OCI-LY7 (cell line): ENCODE data around the gene CCDC92B.

Experiments
- EZH2phosphoT487 ChIP-seq: fragments of 200-600 bp; sonication (generic); IDR thresholded peaks from 2 replicates; pipeline ENCODE4 v1.6.1; 2018; ENCODE audit warnings: low read depth, borderline replicate concordance, mild to moderate bottlenecking, mixed run types, antibody characterized with exemption, low read length, moderate library complexity, mixed read lengths
- TF ChIP-seq, protein P1 (sequence below): fragments of 200-600 bp; sonication (generic); conservative IDR thresholded peaks from 2 replicates; pipeline ENCODE4 v1.5.1; 2014; ENCODE audit warnings: mild to moderate bottlenecking, antibody characterized with exemption, low read length, moderate library complexity, mixed read lengths

DNA sequence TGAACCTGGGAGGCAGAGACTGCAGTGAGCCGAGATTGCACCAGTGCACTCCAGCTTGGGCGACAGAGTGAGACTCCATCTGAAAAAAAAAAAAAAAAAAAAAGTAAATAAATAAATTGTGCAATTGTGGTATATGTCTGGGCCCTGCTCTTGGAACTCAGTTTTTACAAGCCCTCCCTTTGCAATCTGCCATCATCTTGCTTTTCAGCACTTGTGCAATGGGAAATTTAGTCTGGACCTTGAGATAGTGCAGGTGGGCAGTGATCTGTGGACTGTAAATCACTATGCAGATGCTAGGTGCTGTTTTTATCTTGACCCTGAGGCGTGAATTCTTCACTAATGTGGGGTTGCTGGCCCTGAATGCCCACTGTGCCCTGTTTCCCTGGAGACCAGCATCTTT lies 40.2 kb upstream of the CCDC92B start:
- TF ChIP-seq, protein P1, sequence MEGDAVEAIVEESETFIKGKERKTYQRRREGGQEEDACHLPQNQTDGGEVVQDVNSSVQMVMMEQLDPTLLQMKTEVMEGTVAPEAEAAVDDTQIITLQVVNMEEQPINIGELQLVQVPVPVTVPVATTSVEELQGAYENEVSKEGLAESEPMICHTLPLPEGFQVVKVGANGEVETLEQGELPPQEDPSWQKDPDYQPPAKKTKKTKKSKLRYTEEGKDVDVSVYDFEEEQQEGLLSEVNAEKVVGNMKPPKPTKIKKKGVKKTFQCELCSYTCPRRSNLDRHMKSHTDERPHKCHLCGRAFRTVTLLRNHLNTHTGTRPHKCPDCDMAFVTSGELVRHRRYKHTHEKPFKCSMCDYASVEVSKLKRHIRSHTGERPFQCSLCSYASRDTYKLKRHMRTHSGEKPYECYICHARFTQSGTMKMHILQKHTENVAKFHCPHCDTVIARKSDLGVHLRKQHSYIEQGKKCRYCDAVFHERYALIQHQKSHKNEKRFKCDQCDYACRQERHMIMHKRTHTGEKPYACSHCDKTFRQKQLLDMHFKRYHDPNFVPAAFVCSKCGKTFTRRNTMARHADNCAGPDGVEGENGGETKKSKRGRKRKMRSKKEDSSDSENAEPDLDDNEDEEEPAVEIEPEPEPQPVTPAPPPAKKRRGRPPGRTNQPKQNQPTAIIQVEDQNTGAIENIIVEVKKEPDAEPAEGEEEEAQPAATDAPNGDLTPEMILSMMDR: no peak
- TF ChIP-seq EZH2phosphoT487: no peak
